HepG2 (cell line): ENCODE data around the gene ABCF1. TPM values are rescaled to one million over a fixed set of nuclear protein-coding genes. Genes with fewer than 3 reads are reported as not detected.

Experiments
- DPF2 ChIP-seq: sonication (generic); formaldehyde crosslinking; IDR thresholded peaks from 2 replicates; pipeline ENCODE4 v1.4.0; 2020; ENCODE audit warnings: mild to moderate bottlenecking, low read depth, missing genetic modification reagents, borderline replicate concordance
- FOXK1 ChIP-seq: sonication (generic); formaldehyde crosslinking; IDR thresholded peaks from 2 replicates; pipeline ENCODE4 v1.4.0; 2020; ENCODE audit warnings: low read depth, missing genetic modification reagents, borderline replicate concordance
- HMGXB4 ChIP-seq, 2 experiments: sonication (generic) in 1 of 2; formaldehyde crosslinking in 1 of 2; IDR thresholded peaks; 2 replicates each; pipeline versions ENCODE4 v1.4.0 to v1.6.1; 2018 to 2020; ENCODE audit warnings: missing genetic modification reagents in 2 of 2, borderline replicate concordance in 1 of 2, low read depth in 1 of 2, mild to moderate bottlenecking in 1 of 2, missing biosample characterization in 1 of 2
- KAT7 ChIP-seq: IDR thresholded peaks from 2 replicates; pipeline ENCODE4 v1.6.1; 2018; ENCODE audit warnings: borderline replicate concordance, missing compliant biosample characterization
- MXD1 ChIP-seq: sonication (generic); formaldehyde crosslinking; IDR thresholded peaks from 2 replicates; pipeline ENCODE4 v1.4.0; 2020; ENCODE audit warnings: mild to moderate bottlenecking, missing genetic modification reagents
- RAD51 ChIP-seq: fragments of 450-650 bp; IDR thresholded peaks from 2 replicates; pipeline ENCODE4 v1.6.1; 2016; ENCODE audit warnings: borderline replicate concordance
- SMYD3 ChIP-seq: sonication (generic); formaldehyde crosslinking; IDR thresholded peaks from 2 replicates; pipeline ENCODE4 v1.8.1; 2023; ENCODE audit warnings: mild to moderate bottlenecking, missing genetic modification reagents
- STAT6 ChIP-seq: sonication (generic); formaldehyde crosslinking; IDR thresholded peaks from 2 replicates; pipeline ENCODE4 v1.4.0; 2020; ENCODE audit warnings: missing genetic modification reagents, mild to moderate bottlenecking, borderline replicate concordance
- TFAP4 ChIP-seq: sonication (generic); IDR thresholded peaks from 2 replicates; pipeline ENCODE4 v1.6.1; 2016; ENCODE audit warnings: low read depth, borderline replicate concordance
- ZBTB10 ChIP-seq: sonication (generic); formaldehyde crosslinking; IDR thresholded peaks from 2 replicates; pipeline ENCODE4 v1.4.0; 2020; ENCODE audit warnings: missing genetic modification reagents, borderline replicate concordance
- ZBTB3 ChIP-seq: sonication (generic); formaldehyde crosslinking; IDR thresholded peaks from 2 replicates; pipeline ENCODE4 v1.4.0; 2020; ENCODE audit warnings: low read depth, mild to moderate bottlenecking, moderate library complexity, missing genetic modification reagents, borderline replicate concordance
- ZEB1 ChIP-seq: IDR thresholded peaks from 2 replicates; pipeline ENCODE4 v1.6.1; 2012; ENCODE audit warnings: mild to moderate bottlenecking, low read depth, inconsistent platforms; ENCODE audit not compliant: insufficient replicate concordance
- ZFP82 ChIP-seq: sonication (generic); formaldehyde crosslinking; IDR thresholded peaks from 2 replicates; pipeline ENCODE4 v1.5.1; 2020; ENCODE audit warnings: mild to moderate bottlenecking, missing genetic modification reagents, borderline replicate concordance
- ZNF12 ChIP-seq: sonication (generic); formaldehyde crosslinking; IDR thresholded peaks from 2 replicates; pipeline ENCODE4 v1.5.0; 2020; ENCODE audit warnings: missing genetic modification reagents
- ZNF605 ChIP-seq: sonication (generic); formaldehyde crosslinking; IDR thresholded peaks from 2 replicates; pipeline ENCODE4 v1.8.0; 2022; ENCODE audit warnings: mild to moderate bottlenecking, missing genetic modification reagents
- ZNF775 ChIP-seq: sonication (generic); formaldehyde crosslinking; IDR thresholded peaks from 2 replicates; pipeline ENCODE4 v1.4.0; 2020; ENCODE audit warnings: missing genetic modification reagents, mild to moderate bottlenecking, moderate library complexity, borderline replicate concordance
- polyA plus RNA-seq, 8 experiments: library from polyadenylated mRNA; depleted of rRNA in 3 of 8; stranded (reverse) in 7 of 8; unstranded in 1 of 8; fragments of >200 nt; fragmentation: Illumina TruSeq in 4 of 8; extraction: Trizol in 4 of 8; gene quantifications; 2 replicates each; pipeline versions ENCODE4 v1.2.1 to v1.2.3, GENCODE V29; 2011 to 2016; ENCODE audit warnings: low read depth in 4 of 8, missing spikeins in 1 of 8, mixed read lengths in 1 of 8; ENCODE audit not compliant: insufficient read depth in 1 of 8
- total RNA-seq, 5 experiments: library from RNA; depleted of rRNA; stranded (reverse); fragments of >200 nt; fragmentation: Illumina TruSeq; extraction: Trizol; gene quantifications; 2 replicates each; pipeline ENCODE4 v1.2.3, GENCODE V29; 2016; ENCODE audit warnings: low read depth in 1 of 5

ABCF1 gene
- total and polyA plus RNA-seq, 2 of the 13 experiments (the other 11 are each of a cell fraction or from before 2014, with no cell fraction given), result 25.4 to 98.9 TPM

GRCh38 chr6:30614843-30615218 lies 43.6 kb downstream of the ABCF1 start (continued):
- TF ChIP-seq STAT6 (CRISPR knock-in tag) (no peak; the same call in 1 of the 2 replicates), SMYD3 (CRISPR knock-in tag) (0 out of 2 replicates have a peak, but pooled peaks have one; percentile 6), ZFP82 (CRISPR knock-in tag) (no peak), ZNF605 (CRISPR knock-in tag) (peak; percentile 64), DPF2 (CRISPR knock-in tag) (no peak), ZEB1 (no peak), ZNF775 (CRISPR knock-in tag) (no peak), TFAP4 (no peak), MXD1 (CRISPR knock-in tag) (no peak), HMGXB4 (CRISPR knock-in tag; IDR thresholded peaks at IDR 0.05; ENCODE audit: borderline replicate concordance in 1 of 2, low read depth in 1 of 2) (peak in 1 of 2 experiments; percentile 33; a peak in 1 of 4 replicates), RAD51 (no peak), KAT7 (no peak), FOXK1 (CRISPR knock-in tag) (peak; percentile 51; the same call in 1 of the 2 replicates), ZBTB3 (no peak), ZBTB10 (CRISPR knock-in tag) (no peak; the same call in 1 of the 2 replicates), ZNF12 (CRISPR knock-in tag) (no peak)
